NT2/D1 (cell line): ENCODE measurements around the gene GEMIN4.

Source experiments
- DNase-seq: peaks from one replicate; pipeline ENCODE4 v3.0.0-alpha.2; 2011; ENCODE audit warnings: low read depth, low spot score
- H3K27me3 ChIP-seq: 2 replicates; pipeline ENCODE4 v1.6.0; 2011; ENCODE audit warnings: mild to moderate bottlenecking; ENCODE audit not compliant: insufficient read length, insufficient read depth
- H3K36me3 ChIP-seq: 2 replicates; pipeline ENCODE4 v1.6.1; 2011; ENCODE audit warnings: mild to moderate bottlenecking, low read length, mixed read lengths; ENCODE audit not compliant: insufficient read depth, insufficient read length
- H3K4me1 ChIP-seq: 2 replicates; pipeline ENCODE4 v1.5.1; 2011; ENCODE audit not compliant: insufficient read depth, insufficient read length
- H3K4me3 ChIP-seq: 2 replicates; pipeline ENCODE4 v1.5.1; 2011; ENCODE audit warnings: low read depth; ENCODE audit not compliant: insufficient read length
- H3K9ac ChIP-seq: 2 replicates; pipeline ENCODE4 v1.6.0; 2011; ENCODE audit warnings: low read depth; ENCODE audit not compliant: insufficient read length
- H3K9me3 ChIP-seq: 2 replicates; pipeline ENCODE4 v1.5.1; 2011; ENCODE audit warnings: mild to moderate bottlenecking, low read length; ENCODE audit not compliant: insufficient read depth
- SUZ12 ChIP-seq: IDR thresholded peaks from 2 replicates; pipeline ENCODE4 v1.6.1; 2011; ENCODE audit not compliant: insufficient read length, insufficient read depth; ENCODE audit errors: extremely low read depth
- YY1 ChIP-seq: IDR thresholded peaks from 2 replicates; pipeline ENCODE4 v1.6.1; 2011; ENCODE audit not compliant: insufficient read length, insufficient read depth
- ZNF274 ChIP-seq: IDR thresholded peaks from 2 replicates; pipeline ENCODE4 v1.6.1; 2011; ENCODE audit warnings: mild to moderate bottlenecking, low read depth, low read length

GEMIN4 gene

GRCh38 chr17:725084-725483, 27.0 kb downstream of the GEMIN4 start:
- DNase-seq, result no peak
- Histone ChIP-seq H3K9ac (no peak overlapping the region), H3K9me3 (no peaks in the 10 kb centered on the region), H3K27me3 (peaks cover 4% of the 10 kb centered on the region), H3K4me3 (no peak overlapping the region), H3K36me3 (no peaks in the 10 kb centered on the region), H3K4me1 (peaks cover 3% of the 10 kb centered on the region)
- TF ChIP-seq YY1 (no peak), ZNF274 (no peak), SUZ12 (no peak)

- Histone ChIP-seq H3K9ac (no peak overlapping the region), H3K4me3 (no peak overlapping the region), H3K4me1 (no peaks in the 10 kb centered on the region), H3K27me3 (peaks cover 4% of the 10 kb centered on the region), H3K36me3 (no peaks in the 10 kb centered on the region), H3K9me3 (no peaks in the 10 kb centered on the region)
- no peak for DNase-seq
- TF ChIP-seq SUZ12 (no peak), YY1 (no peak), ZNF274 (no peak)
These were observed 30.5 kb downstream of the GEMIN4 start for GRCh38 chr17:721540-721937.

DNA sequence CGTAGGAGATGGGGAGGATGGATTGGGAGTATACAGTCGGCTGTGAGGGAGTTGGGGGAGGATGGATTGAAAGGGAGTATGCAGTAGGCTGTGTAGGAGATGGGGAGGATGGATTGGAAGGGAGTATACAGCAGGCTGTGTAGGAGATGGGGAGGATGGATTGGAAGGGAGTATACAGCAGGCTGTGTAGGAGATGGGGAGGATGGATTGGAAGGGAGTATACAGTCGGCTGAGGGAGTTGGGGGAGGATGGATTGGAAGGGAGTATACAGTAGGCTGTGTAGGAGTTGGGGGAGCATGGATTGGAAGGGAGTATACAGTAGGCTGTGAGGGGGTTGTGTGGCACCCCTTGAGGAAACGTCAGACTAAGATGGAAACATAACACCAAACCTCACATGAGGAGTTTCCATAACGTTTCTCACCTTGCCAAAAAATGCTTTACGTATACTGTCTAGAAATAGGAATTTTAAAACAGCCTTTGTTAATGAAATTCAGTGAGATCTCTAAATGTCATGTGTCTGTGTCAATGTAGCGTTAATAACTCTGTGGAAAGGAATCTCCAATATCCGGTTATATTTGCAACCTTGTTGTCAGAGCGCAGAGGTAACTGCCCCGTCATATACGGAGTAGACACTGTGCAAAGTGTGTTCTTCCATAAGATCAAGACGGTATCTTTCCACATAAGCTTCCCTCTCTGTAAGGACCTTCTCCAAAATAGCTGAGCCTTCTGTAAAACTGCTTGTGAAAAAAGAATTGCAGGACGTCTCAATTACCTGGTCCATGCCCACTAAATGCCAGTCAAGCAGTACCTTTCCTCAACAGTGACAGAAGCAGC, 31.1 kb downstream of the GEMIN4 start:
- no peak for DNase-seq
- Histone ChIP-seq H3K36me3 (no peaks in the 10 kb centered on the region), H3K27me3 (peaks cover 4% of the 10 kb centered on the region), H3K9me3 (no peaks in the 10 kb centered on the region), H3K4me1 (no peaks in the 10 kb centered on the region), H3K9ac (no peak overlapping the region), H3K4me3 (no peak overlapping the region)
- no peak for TF ChIP-seq SUZ12
- no peak for TF ChIP-seq ZNF274
- no peak for TF ChIP-seq YY1

DNA sequence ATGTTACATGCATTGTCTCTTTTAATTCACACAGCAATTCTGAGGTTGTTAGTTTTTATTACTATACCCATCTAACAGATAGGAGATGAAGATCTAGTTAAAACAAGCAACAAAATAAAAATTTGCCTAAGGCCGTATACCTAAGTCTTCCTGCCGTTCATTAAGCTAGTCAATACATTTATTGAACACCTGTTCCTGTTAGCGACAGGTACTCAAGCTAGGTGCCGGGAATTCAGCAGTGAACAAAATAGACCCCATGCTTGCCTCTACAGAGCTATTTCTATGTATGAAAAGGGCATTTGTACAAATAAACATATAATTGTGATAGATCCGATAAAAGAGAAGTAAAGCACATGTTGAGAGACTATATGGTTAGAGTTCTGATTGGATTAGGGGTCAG, 34.0 kb downstream of the GEMIN4 start:
- Histone ChIP-seq H3K9ac (no peak overlapping the region), H3K4me1 (no peaks in the 10 kb centered on the region), H3K36me3 (no peaks in the 10 kb centered on the region), H3K9me3 (no peaks in the 10 kb centered on the region), H3K4me3 (no peak overlapping the region), H3K27me3 (peaks cover 4% of the 10 kb centered on the region)
- DNase-seq, result no peak
- no peak for TF ChIP-seq YY1
- TF ChIP-seq ZNF274, result no peak
- no peak for TF ChIP-seq SUZ12

- DNase-seq, result no peak
- Histone ChIP-seq H3K27me3 (no peaks in the 10 kb centered on the region), H3K4me1 (no peaks in the 10 kb centered on the region), H3K36me3 (peaks cover 42% of the 10 kb centered on the region), H3K4me3 (no peak overlapping the region), H3K9me3 (no peaks in the 10 kb centered on the region), H3K9ac (no peak overlapping the region)
- no peak for TF ChIP-seq SUZ12
These were observed 43.9 kb downstream of the GEMIN4 start for GRCh38 chr17:708132-708531.

GRCh38 chr17:705863-706262, 46.2 kb downstream of the GEMIN4 start:
- no peak overlapping the region for H3K9ac ChIP-seq
- H3K9me3 ChIP-seq, result no peaks in the 10 kb centered on the region
- no peak for DNase-seq
- no peaks in the 10 kb centered on the region for H3K4me1 ChIP-seq
- H3K4me3 ChIP-seq, result no peak overlapping the region
- peaks cover 45% of the 10 kb centered on the region for H3K36me3 ChIP-seq
- H3K27me3 ChIP-seq, result no peaks in the 10 kb centered on the region
- no peak for TF ChIP-seq ZNF274
- TF ChIP-seq YY1, result no peak
- no peak for TF ChIP-seq SUZ12

DNA sequence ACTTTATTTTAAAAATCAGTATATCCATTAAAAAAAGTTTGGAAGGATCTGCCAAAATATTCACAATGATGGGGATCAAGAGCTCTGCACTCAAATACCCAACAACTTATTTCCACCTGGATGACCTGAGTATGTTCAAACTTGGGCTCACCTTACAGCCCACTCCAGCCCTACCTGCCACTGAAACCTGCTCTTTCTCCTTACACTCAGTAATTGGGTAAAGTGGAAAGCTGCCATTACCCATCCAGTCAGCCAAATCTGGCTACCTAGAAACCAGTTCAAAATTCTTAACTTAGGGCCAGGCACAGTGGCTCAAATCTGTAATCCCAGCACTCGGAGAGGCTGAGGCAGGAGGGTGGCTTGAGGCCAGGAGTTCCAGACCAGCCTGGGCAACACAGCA, 47.1 kb downstream of the GEMIN4 start:
- H3K4me3 ChIP-seq, result no peak overlapping the region
- no peak overlapping the region for H3K9ac ChIP-seq
- DNase-seq, result no peak
- peaks cover 41% of the 10 kb centered on the region for H3K36me3 ChIP-seq
- no peaks in the 10 kb centered on the region for H3K4me1 ChIP-seq
- no peaks in the 10 kb centered on the region for H3K27me3 ChIP-seq
- no peaks in the 10 kb centered on the region for H3K9me3 ChIP-seq
- TF ChIP-seq SUZ12 (no peak), YY1 (no peak), ZNF274 (no peak)
